Measurements from ENCODE around the gene TEX50.
"Not testable (repeated sequence)": the region's sequence is repeated elsewhere in the genome, so short reads cannot be mapped to it uniquely, and the experiment has no call there.

The TEX50 gene

DNA sequence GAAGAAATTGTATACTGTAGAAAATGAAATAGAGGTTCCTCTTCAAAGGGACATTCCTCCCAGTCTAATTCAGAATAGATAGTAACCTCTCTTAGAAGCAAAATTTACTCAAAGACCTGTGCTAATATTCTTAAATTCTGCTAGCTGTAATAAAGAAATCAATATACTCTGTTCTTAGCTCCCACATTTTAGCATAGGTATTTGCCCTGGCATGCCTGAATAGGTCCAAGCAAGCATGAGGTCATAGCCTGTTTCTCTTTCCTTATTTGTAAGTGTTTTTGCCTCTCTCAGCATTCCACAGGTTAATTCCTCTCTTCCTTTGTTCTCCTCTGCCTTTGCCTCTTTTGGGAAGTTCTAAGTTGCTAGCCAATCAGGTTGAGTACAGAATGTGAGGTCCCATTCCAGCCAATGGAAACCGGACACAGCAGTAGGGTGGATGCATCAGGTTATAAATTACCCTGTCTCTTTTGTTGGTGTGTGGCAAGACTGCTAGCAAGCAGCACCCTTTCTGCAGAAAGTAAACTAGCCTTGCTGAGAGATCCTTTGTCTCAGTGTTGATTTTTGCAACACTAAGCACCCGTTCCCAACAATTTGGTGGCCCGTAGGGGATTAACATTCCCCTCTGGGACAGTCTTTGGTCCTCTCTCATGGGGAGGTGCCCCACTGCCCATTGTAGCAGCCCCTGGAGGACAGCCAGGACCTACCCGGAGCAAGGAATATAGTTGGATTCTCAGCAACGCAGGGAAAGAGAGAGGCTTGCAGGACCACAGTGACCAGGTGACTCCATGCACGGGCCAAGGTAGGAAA is 2.3 kb downstream of the TEX50 start:
- H3K4me1 ChIP-seq (ENCODE audit: control insufficient read depth, insufficient read depth, low read length); H3K4me3 ChIP-seq (ENCODE audit: low read length); H3K9ac ChIP-seq (ENCODE audit: low read length); DNase-seq (ENCODE audit: low read depth); H3K36me3 ChIP-seq (ENCODE audit: control insufficient read depth, insufficient read depth, low read length, severe bottlenecking); H3K27me3 ChIP-seq (replicated peaks; ENCODE audit: control insufficient read depth, insufficient read depth, low read length): not testable (repeated sequence)
- peaks cover 14% of the 10 kb centered on the region for H3K9me3 ChIP-seq (ENCODE audit: control insufficient read depth, low read length)

DNA sequence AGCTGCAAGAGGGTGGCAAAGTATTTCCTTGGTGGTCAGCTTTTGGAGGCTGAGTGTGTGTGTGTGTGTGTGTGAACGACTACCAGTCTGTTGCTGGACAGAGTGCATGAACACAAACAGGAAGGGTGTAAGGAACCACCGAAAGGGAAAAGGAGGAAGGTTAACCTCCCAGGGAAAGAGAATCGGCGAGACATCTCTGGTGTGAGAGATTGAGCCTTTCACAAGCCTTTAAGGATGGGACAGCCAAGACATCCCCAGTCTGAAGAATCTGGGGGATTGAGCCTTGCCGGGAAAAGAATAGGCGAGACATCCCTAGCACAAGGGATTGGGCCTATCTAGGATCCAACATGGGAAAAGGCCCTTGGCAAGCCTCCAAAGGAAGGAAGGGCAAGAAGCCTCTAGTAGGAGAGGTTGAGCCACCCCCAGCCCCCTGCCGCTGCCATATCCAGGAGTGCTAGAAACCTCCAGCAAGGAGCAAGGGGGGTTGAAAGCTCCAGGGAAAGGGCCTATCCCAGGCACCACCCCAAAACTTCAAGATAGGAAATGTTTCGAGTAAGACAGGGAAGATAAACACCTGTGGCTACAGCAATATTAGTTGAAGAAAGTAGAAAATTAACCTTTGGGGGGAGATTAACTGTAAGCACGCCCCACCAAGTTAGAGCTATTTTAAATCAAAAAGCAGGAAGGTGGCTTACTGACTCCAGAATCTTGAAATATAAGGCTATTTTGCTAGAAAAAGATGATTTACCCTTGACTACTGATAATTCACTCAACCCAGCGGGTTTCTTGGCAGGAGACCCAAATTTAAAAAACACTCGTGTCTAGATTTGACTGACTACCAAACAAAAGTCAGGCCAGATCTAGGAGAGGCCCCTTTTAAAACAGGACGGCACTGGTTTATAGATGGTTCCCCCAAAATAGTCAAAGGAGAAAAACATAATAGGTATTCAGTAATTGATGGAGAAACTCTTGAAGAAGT is 3.2 kb downstream of the TEX50 start:
- Histone ChIP-seq H3K9me3 (ENCODE audit: control insufficient read depth, low read length) (peaks cover 17% of the 10 kb centered on the region), H3K9ac (ENCODE audit: low read length) (no peak overlapping the region), H3K36me3 (ENCODE audit: control insufficient read depth, insufficient read depth, low read length, severe bottlenecking) (no peaks in the 10 kb centered on the region), H3K4me1 (ENCODE audit: control insufficient read depth, insufficient read depth, low read length) (no peaks in the 10 kb centered on the region), H3K27me3 (replicated peaks; ENCODE audit: control insufficient read depth, insufficient read depth, low read length) (no peaks in the 10 kb centered on the region), H3K4me3 (ENCODE audit: low read length) (no peak overlapping the region)
- DNase-seq (ENCODE audit: low read depth), result no peak

GRCh38 chr1:173639102-173639501 is 4.0 kb downstream of the TEX50 start:
- no peaks in the 10 kb centered on the region for H3K36me3 ChIP-seq (ENCODE audit: control insufficient read depth, insufficient read depth, low read length, severe bottlenecking)

DNA sequence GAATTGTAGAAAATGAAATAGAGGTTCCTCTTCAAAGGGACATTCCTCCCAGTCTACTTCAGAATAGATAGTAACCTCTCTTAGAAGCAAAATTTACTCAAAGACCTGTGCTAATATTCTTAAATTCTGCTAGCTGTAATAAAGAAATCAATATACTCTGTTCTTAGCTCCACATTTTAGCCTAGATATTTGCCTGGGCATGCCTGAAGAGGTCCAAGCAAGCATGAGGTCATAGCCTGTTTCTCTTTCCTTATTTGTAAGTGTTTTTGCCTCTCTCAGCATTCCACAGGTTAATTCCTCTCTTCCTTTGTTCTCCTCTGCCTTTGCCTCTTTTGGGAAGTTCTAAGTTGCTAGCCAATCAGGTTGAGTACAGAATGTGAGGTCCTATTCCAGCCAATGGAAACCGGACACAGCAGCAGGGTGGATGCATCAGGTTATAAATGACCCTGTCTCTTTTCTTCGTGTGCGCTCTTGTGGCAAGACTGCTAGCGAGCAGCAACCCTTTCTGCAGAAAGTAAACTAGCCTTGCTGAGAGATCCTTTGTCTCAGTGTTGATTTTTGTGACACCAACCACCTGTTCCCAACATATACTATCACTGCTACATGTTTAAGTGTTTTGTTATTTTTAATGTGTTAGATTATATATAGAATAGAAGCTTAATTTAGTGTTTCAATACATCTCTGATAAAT is 7.5 kb downstream of the TEX50 start:
- H3K9ac ChIP-seq (ENCODE audit: low read length); DNase-seq (ENCODE audit: low read depth); H3K36me3 ChIP-seq (ENCODE audit: control insufficient read depth, insufficient read depth, low read length, severe bottlenecking); H3K27me3 ChIP-seq (replicated peaks; ENCODE audit: control insufficient read depth, insufficient read depth, low read length); H3K4me1 ChIP-seq (ENCODE audit: control insufficient read depth, insufficient read depth, low read length); H3K4me3 ChIP-seq (ENCODE audit: low read length): not testable (repeated sequence)
- peaks cover 12% of the 10 kb centered on the region for H3K9me3 ChIP-seq (ENCODE audit: control insufficient read depth, low read length)

More at GRCh38 chr1:173639102-173639501, 4.0 kb downstream of the TEX50 start:
- Histone ChIP-seq H3K9ac (ENCODE audit: low read length) (no peak overlapping the region), H3K9me3 (ENCODE audit: control insufficient read depth, low read length) (peaks cover 17% of the 10 kb centered on the region), H3K4me1 (ENCODE audit: control insufficient read depth, insufficient read depth, low read length) (no peaks in the 10 kb centered on the region), H3K27me3 (replicated peaks; ENCODE audit: control insufficient read depth, insufficient read depth, low read length) (no peaks in the 10 kb centered on the region), H3K4me3 (ENCODE audit: low read length) (no peak overlapping the region)
- no peak for DNase-seq (ENCODE audit: low read depth)

DNA sequence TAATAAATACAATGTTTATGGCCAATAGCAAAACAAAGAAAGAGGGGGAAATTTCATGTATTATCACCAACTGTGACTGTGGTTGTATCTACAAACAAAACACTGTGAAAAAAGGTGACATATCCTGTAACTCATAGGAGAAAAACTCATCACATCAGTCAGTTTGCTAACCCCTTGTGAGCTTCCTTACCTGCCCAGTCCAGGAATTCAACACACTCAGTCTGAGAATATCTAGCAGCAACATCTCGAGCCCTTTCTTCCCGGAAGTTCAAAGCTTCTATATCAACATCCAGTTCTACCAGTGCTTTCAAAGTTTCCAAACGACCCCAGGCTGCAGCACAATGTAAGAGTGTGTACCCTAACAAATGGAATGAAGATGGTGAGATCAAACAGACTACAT is 11.5 kb downstream of the TEX50 start:
- no peaks in the 10 kb centered on the region for H3K27me3 ChIP-seq (replicated peaks; ENCODE audit: control insufficient read depth, insufficient read depth, low read length)
- H3K9ac ChIP-seq (ENCODE audit: low read length), result no peak overlapping the region
- H3K9me3 ChIP-seq (ENCODE audit: control insufficient read depth, low read length), result peaks cover 6% of the 10 kb centered on the region
- DNase-seq (ENCODE audit: low read depth), result no peak
- H3K36me3 ChIP-seq (ENCODE audit: control insufficient read depth, insufficient read depth, low read length, severe bottlenecking), result no peaks in the 10 kb centered on the region
- H3K4me1 ChIP-seq (ENCODE audit: control insufficient read depth, insufficient read depth, low read length), result no peaks in the 10 kb centered on the region
- no peak overlapping the region for H3K4me3 ChIP-seq (ENCODE audit: low read length)

GRCh38 chr1:173648880-173649605 is 13.9 kb downstream of the TEX50 start:
- Histone ChIP-seq H3K4me1 (ENCODE audit: control insufficient read depth, insufficient read depth, low read length) (no peaks in the 10 kb centered on the region), H3K27me3 (replicated peaks; ENCODE audit: control insufficient read depth, insufficient read depth, low read length) (no peaks in the 10 kb centered on the region), H3K4me3 (ENCODE audit: low read length) (no peak overlapping the region), H3K36me3 (ENCODE audit: control insufficient read depth, insufficient read depth, low read length, severe bottlenecking) (no peaks in the 10 kb centered on the region), H3K9me3 (ENCODE audit: control insufficient read depth, low read length) (no peaks in the 10 kb centered on the region), H3K9ac (ENCODE audit: low read length) (no peak overlapping the region)
- no peak for DNase-seq (ENCODE audit: low read depth)

- Histone ChIP-seq H3K27me3 (replicated peaks; ENCODE audit: control insufficient read depth, insufficient read depth, low read length) (no peaks in the 10 kb centered on the region), H3K4me3 (ENCODE audit: low read length) (no peak overlapping the region), H3K9ac (ENCODE audit: low read length) (no peak overlapping the region), H3K4me1 (ENCODE audit: control insufficient read depth, insufficient read depth, low read length) (no peaks in the 10 kb centered on the region), H3K36me3 (ENCODE audit: control insufficient read depth, insufficient read depth, low read length, severe bottlenecking) (no peaks in the 10 kb centered on the region), H3K9me3 (ENCODE audit: control insufficient read depth, low read length) (peaks cover 5% of the 10 kb centered on the region)
- no peak for DNase-seq (ENCODE audit: low read depth)
These were observed 25.2 kb downstream of the TEX50 start for GRCh38 chr1:173660306-173660705.

- Histone ChIP-seq H3K4me1 (ENCODE audit: control insufficient read depth, insufficient read depth, low read length) (no peaks in the 10 kb centered on the region), H3K9me3 (ENCODE audit: control insufficient read depth, low read length) (no peaks in the 10 kb centered on the region), H3K27me3 (replicated peaks; ENCODE audit: control insufficient read depth, insufficient read depth, low read length) (no peaks in the 10 kb centered on the region), H3K9ac (ENCODE audit: low read length) (no peak overlapping the region), H3K4me3 (ENCODE audit: low read length) (no peak overlapping the region), H3K36me3 (ENCODE audit: control insufficient read depth, insufficient read depth, low read length, severe bottlenecking) (no peaks in the 10 kb centered on the region)
- DNase-seq (ENCODE audit: low read depth), result no peak
These were observed 26.1 kb downstream of the TEX50 start for GRCh38 chr1:173661271-173661670.

DNA sequence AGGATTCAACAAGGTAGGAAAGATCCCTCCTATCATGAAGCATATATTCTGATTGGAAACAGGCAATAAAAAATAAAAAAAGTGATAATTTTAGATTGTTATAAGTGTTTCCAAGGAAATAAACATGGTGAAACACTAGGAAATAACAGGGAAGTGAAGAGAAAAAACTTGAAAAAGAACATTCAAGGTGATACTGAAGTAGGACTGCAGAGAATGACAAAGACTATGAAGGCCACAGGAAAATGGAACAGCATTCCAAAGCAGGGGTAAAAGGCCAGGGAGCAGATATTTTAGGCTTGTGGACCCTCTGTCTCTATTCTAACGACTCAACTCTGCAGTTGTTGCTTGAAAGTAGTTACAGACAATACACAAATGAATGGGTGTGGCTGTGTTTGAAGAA is 26.6 kb downstream of the TEX50 start:
- Histone ChIP-seq H3K4me1 (ENCODE audit: control insufficient read depth, insufficient read depth, low read length) (no peaks in the 10 kb centered on the region), H3K9me3 (ENCODE audit: control insufficient read depth, low read length) (no peaks in the 10 kb centered on the region), H3K4me3 (ENCODE audit: low read length) (no peak overlapping the region), H3K36me3 (ENCODE audit: control insufficient read depth, insufficient read depth, low read length, severe bottlenecking) (no peaks in the 10 kb centered on the region), H3K9ac (ENCODE audit: low read length) (no peak overlapping the region), H3K27me3 (replicated peaks; ENCODE audit: control insufficient read depth, insufficient read depth, low read length) (no peaks in the 10 kb centered on the region)
- DNase-seq (ENCODE audit: low read depth), result no peak

- no peaks in the 10 kb centered on the region for H3K9me3 ChIP-seq (ENCODE audit: control insufficient read depth, low read length)
- H3K27me3 ChIP-seq (replicated peaks; ENCODE audit: control insufficient read depth, insufficient read depth, low read length), result no peaks in the 10 kb centered on the region
- H3K9ac ChIP-seq (ENCODE audit: low read length), result no peak overlapping the region
- H3K4me3 ChIP-seq (ENCODE audit: low read length), result no peak overlapping the region
- no peaks in the 10 kb centered on the region for H3K4me1 ChIP-seq (ENCODE audit: control insufficient read depth, insufficient read depth, low read length)
- H3K36me3 ChIP-seq (ENCODE audit: control insufficient read depth, insufficient read depth, low read length, severe bottlenecking), result no peaks in the 10 kb centered on the region
- DNase-seq (ENCODE audit: low read depth), result no peak
These were observed 28.0 kb downstream of the TEX50 start for GRCh38 chr1:173663159-173663558.

All from adipocyte (in vitro differentiated cells).